A673 (cell line): ENCODE data around the gene NTSR2.

Experiments
- CTCF ChIP-seq: fragments of 300-800, 200-600 bp; sonication (generic); conservative IDR thresholded peaks from 2 replicates; pipeline ENCODE4 v1.5.1; 2017; ENCODE audit warnings: low read depth, mild to moderate bottlenecking, antibody characterized with exemption, low read length, moderate library complexity, mixed read lengths
- EZH2 ChIP-seq: fragments of 200-600 bp; sonication (generic); IDR thresholded peaks from 2 replicates; pipeline ENCODE4 v1.6.1; 2017; ENCODE audit warnings: borderline replicate concordance, low read depth, mild to moderate bottlenecking, mixed read lengths, antibody characterized with exemption, low read length; ENCODE audit not compliant: poor library complexity, severe bottlenecking

- no peak for TF ChIP-seq CTCF
- TF ChIP-seq EZH2, result no peak
Measured at GRCh38 chr2:11611251-11611650, 58.7 kb downstream of the NTSR2 start.
